RWPE2 (cell line): ENCODE measurements around the gene ADAM8.
"Not testable (repeated sequence)": the region's sequence is repeated elsewhere in the genome, so short reads cannot be mapped to it uniquely, and the experiment has no call there.

ENCODE experiments used
- ATAC-seq: fragments of 200-7000 bp; cut with Tn5 transposase; 3 replicates; pipeline ENCODE4 v1.9.1; 2021; ENCODE audit warnings: low read depth
- DNase-seq: peaks from one replicate; pipeline ENCODE4 v3.0.0-alpha.2; 2020; ENCODE audit warnings: low spot score
- H3K27ac ChIP-seq: fragments of 450-650 bp; 2 replicates; pipeline ENCODE4 v1.5.1; 2017; ENCODE audit warnings: mild to moderate bottlenecking; ENCODE audit not compliant: poor library complexity, severe bottlenecking
- H3K27me3 ChIP-seq: fragments of 250-450 bp; sonication (Bioruptor Pico); 2 replicates; pipeline ENCODE4 v1.5.1; 2021; ENCODE audit warnings: mild to moderate bottlenecking, moderate library complexity; ENCODE audit not compliant: insufficient read depth, poor library complexity, severe bottlenecking
- H3K36me3 ChIP-seq: fragments of 250-450 bp; sonication (Bioruptor Pico); 2 replicates; pipeline ENCODE4 v1.5.1; 2020; ENCODE audit warnings: low read depth, mild to moderate bottlenecking, moderate library complexity
- H3K4me1 ChIP-seq: fragments of 250-450 bp; sonication (Bioruptor Pico); 2 replicates; pipeline ENCODE4 v1.5.1; 2021; ENCODE audit warnings: mild to moderate bottlenecking, moderate library complexity; ENCODE audit not compliant: insufficient read depth, poor library complexity, severe bottlenecking
- H3K4me3 ChIP-seq: fragments of 250-450 bp; sonication (Bioruptor Pico); 2 replicates; pipeline ENCODE4 v1.5.1; 2021; ENCODE audit warnings: mild to moderate bottlenecking, moderate library complexity; ENCODE audit not compliant: severe bottlenecking
- H3K9me3 ChIP-seq: fragments of 250-450 bp; sonication (Bioruptor Pico); 2 replicates; pipeline ENCODE4 v1.5.1; 2021; ENCODE audit warnings: mild to moderate bottlenecking, moderate library complexity; ENCODE audit not compliant: severe bottlenecking
- TF ChIP-seq, protein P1 (sequence below): fragments of 450-650 bp; IDR thresholded peaks from one replicate; pipeline ENCODE4 v1.5.1; 2017; ENCODE audit warnings: mild to moderate bottlenecking, moderate library complexity; ENCODE audit not compliant: poor library complexity, severe bottlenecking

ADAM8 gene

DNA sequence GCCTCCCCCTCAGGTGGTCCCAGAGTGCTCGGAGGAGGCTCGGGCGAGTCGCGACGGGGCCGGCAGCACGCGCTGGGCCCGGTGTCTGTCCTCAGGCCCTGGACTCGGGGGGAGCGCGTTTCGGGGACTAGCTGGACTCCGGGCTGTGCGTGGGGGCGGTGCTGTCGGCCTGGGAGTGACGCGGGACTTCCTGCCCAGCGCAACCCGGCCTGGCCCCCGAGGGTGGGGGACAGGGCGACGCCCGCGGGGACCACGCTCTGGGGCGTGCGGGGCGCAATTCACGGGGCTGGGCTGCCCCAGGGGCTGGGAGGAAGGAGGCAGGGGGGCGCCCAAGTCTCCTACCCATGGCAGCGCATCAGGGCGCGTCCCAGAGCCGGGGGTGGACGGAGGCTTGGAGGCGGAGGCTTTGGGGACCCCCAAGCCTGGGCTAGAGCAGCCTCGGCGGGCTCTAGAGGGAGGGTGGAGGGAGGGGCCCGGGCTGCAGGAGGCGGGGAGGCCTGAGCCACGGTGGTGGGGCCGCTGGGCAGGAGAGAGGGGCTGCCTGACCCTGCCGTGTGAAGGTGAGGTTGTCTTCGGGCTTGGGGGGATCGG, 41.3 kb downstream of the ADAM8 start:
- Histone ChIP-seq H3K36me3 (no peaks in the 10 kb centered on the region), H3K27ac (no peak overlapping the region), H3K9me3 (no peaks in the 10 kb centered on the region), H3K27me3 (peaks cover 76% of the 10 kb centered on the region), H3K4me1 (no peaks in the 10 kb centered on the region), H3K4me3 (no peak overlapping the region)
- ATAC-seq (no peak), DNase-seq (no peak)
- TF ChIP-seq, protein P1, sequence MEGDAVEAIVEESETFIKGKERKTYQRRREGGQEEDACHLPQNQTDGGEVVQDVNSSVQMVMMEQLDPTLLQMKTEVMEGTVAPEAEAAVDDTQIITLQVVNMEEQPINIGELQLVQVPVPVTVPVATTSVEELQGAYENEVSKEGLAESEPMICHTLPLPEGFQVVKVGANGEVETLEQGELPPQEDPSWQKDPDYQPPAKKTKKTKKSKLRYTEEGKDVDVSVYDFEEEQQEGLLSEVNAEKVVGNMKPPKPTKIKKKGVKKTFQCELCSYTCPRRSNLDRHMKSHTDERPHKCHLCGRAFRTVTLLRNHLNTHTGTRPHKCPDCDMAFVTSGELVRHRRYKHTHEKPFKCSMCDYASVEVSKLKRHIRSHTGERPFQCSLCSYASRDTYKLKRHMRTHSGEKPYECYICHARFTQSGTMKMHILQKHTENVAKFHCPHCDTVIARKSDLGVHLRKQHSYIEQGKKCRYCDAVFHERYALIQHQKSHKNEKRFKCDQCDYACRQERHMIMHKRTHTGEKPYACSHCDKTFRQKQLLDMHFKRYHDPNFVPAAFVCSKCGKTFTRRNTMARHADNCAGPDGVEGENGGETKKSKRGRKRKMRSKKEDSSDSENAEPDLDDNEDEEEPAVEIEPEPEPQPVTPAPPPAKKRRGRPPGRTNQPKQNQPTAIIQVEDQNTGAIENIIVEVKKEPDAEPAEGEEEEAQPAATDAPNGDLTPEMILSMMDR: no peak

DNA sequence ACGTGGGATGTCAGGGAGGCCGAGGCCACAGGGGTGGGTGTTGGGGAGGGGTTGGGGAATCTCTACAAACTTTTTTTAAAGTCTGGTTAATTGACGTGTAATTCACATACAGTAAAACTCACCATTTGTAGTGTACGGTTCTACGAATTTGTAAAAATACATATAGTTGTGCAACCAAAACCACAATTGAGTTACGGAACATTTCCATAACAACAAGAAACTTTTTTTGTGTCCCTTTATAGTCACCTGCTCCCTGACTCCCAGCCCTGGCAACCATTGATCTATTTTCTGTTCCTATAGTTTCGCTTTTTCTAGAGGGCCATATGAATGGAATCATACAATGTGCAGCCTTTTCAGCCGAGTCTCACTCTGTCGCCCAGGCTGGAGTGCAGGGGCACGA, 41.9 kb downstream of the ADAM8 start:
- not testable (repeated sequence) for H3K36me3 ChIP-seq, H3K27ac ChIP-seq, H3K4me3 ChIP-seq, H3K9me3 ChIP-seq, ATAC-seq, DNase-seq, H3K4me1 ChIP-seq
- peaks cover 76% of the 10 kb centered on the region for H3K27me3 ChIP-seq

- Histone ChIP-seq H3K4me3 (no peak overlapping the region), H3K9me3 (no peaks in the 10 kb centered on the region), H3K4me1 (no peaks in the 10 kb centered on the region), H3K36me3 (no peaks in the 10 kb centered on the region), H3K27me3 (peaks cover 72% of the 10 kb centered on the region), H3K27ac (no peak overlapping the region)
- ATAC-seq: no peak
- no peak for DNase-seq
- TF ChIP-seq, protein P1: no peak
Measured at GRCh38 chr10:133231946-133232574, 44.6 kb downstream of the ADAM8 start.

GRCh38 chr10:133231244-133231945, 45.3 kb downstream of the ADAM8 start:
- Histone ChIP-seq H3K27ac (no peak overlapping the region), H3K36me3 (no peaks in the 10 kb centered on the region), H3K9me3 (no peaks in the 10 kb centered on the region), H3K27me3 (peaks cover 71% of the 10 kb centered on the region), H3K4me1 (no peaks in the 10 kb centered on the region), H3K4me3 (no peak overlapping the region)
- TF ChIP-seq, protein P1: no peak
- DNase-seq (no peak), ATAC-seq (no peak)

DNA sequence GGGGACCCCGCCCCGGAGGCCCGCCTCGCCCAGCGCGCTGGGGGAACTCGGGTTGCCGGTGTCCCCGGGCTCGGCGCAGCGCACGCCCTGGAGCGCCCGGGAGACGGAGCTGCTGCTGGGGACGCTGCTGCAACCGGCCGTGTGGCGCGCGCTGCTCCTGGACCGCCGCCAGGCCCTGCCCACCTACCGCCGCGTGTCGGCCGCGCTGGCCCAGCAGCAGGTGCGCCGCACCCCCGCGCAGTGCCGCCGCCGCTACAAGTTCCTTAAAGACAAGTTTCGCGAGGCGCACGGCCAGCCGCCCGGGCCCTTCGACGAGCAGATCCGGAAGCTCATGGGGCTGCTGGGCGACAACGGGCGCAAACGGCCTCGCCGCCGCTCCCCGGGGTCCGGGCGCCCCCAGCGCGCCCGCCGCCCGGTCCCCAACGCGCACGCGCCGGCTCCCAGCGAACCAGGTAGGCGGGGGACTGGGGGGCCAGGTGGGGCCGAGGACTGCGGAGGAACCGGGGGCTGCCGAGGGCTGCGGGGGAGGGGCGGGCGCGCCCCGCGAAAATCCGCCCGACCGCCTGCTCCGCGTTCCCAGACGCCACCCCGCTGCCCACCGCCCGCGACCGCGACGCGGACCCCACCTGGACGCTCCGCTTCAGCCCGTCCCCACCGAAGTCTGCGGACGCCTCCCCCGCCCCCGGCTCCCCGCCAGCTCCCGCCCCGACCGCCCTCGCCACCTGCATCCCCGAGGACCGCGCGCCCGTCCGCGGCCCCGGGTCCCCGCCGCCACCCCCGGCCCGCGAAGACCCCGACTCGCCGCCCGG, 46.1 kb downstream of the ADAM8 start:
- DNase-seq (no peak), ATAC-seq (no peak)
- H3K36me3 ChIP-seq: no peaks in the 10 kb centered on the region
- no peaks in the 10 kb centered on the region for H3K9me3 ChIP-seq
- TF ChIP-seq, protein P1: no peak
- no peak overlapping the region for H3K27ac ChIP-seq
- H3K4me3 ChIP-seq: no peak overlapping the region
- H3K4me1 ChIP-seq: no peaks in the 10 kb centered on the region
- H3K27me3 ChIP-seq: peaks cover 63% of the 10 kb centered on the region
